NCI-H524 (cell line): Measurements from ENCODE around the gene DNAH7.
"Not testable (repeated sequence)": the region's sequence is repeated elsewhere in the genome, so short reads cannot be mapped to it uniquely, and the experiment has no call there.

Experiments
- DNase-seq, 2 experiments: peaks; one replicate each; lab custom pipeline; 2025; lab: John Stamatoyannopoulos, UW

DNAH7 gene

GRCh38 chr2:195967336-195967735 lies 101.3 kb downstream of the DNAH7 start:
- no peak for DNase-seq

- DNase-seq, result no peak
Measured at GRCh38 chr2:195961873-195962272, 106.8 kb downstream of the DNAH7 start.

- DNase-seq, result no peak
Measured at GRCh38 chr2:195959341-195959740, 109.3 kb downstream of the DNAH7 start.

GRCh38 chr2:195956725-195957124 lies 111.9 kb downstream of the DNAH7 start:
- DNase-seq, result no peak

- no peak for DNase-seq
Measured at GRCh38 chr2:195945056-195945455, 123.6 kb downstream of the DNAH7 start.

GRCh38 chr2:195937176-195937575 lies 131.5 kb downstream of the DNAH7 start:
- DNase-seq, result no peak

GRCh38 chr2:195934484-195934883 lies 134.2 kb downstream of the DNAH7 start:
- no peak for DNase-seq

GRCh38 chr2:195929531-195929930 lies 139.1 kb downstream of the DNAH7 start:
- DNase-seq, result no peak

GRCh38 chr2:195925120-195925519 lies 143.5 kb downstream of the DNAH7 start:
- no peak for DNase-seq

- DNase-seq, result no peak
Measured at GRCh38 chr2:195923889-195924288, 144.7 kb downstream of the DNAH7 start.

- DNase-seq, result not testable (repeated sequence)
Measured at GRCh38 chr2:195917021-195917600, 151.5 kb downstream of the DNAH7 start.

GRCh38 chr2:195912079-195912478 lies 156.6 kb downstream of the DNAH7 start:
- DNase-seq, result no peak

GRCh38 chr2:195910570-195910969 lies 158.1 kb downstream of the DNAH7 start:
- no peak for DNase-seq

- no peak for DNase-seq
Measured at GRCh38 chr2:195909926-195910325, 158.7 kb downstream of the DNAH7 start.

GRCh38 chr2:195907474-195907873 lies 161.2 kb downstream of the DNAH7 start:
- DNase-seq, result no peak

GRCh38 chr2:195903956-195904355 lies 164.7 kb downstream of the DNAH7 start:
- no peak for DNase-seq

GRCh38 chr2:195902857-195903256 lies 165.8 kb downstream of the DNAH7 start:
- DNase-seq, result no peak

GRCh38 chr2:195899226-195899625 lies 169.4 kb downstream of the DNAH7 start:
- DNase-seq, result no peak

- peak; percentile 66 to 81 for DNase-seq
Measured at GRCh38 chr2:195898505-195899191, 170.0 kb downstream of the DNAH7 start.

- peak in 1 of 2 experiments; percentile 17 for DNase-seq
Measured at GRCh38 chr2:195891081-195891480, 177.6 kb downstream of the DNAH7 start.

GRCh38 chr2:195879153-195879552 lies 189.5 kb downstream of the DNAH7 start:
- DNase-seq, result no peak

GRCh38 chr2:195871326-195871725 lies 197.3 kb downstream of the DNAH7 start:
- DNase-seq, result no peak

GRCh38 chr2:195864316-195864715 lies 204.3 kb downstream of the DNAH7 start:
- no peak for DNase-seq

- no peak for DNase-seq
Measured at GRCh38 chr2:195863564-195863963, 205.1 kb downstream of the DNAH7 start.
